Left ventricle myocardium inferior (tissue), 1 donor: ENCODE data around the gene EVA1C. TPM values are rescaled to one million over a fixed set of nuclear protein-coding genes. Genes with fewer than 3 reads are reported as not detected.

Experiments used
- DNase-seq: peaks from one replicate; pipeline ENCODE4 v3.0.0-alpha.2; 2020
- H3K27ac ChIP-seq: fragments of 200-600 bp; replicated peaks from 2 replicates; pipeline ENCODE4 v1.8.0; 2021
- H3K27me3 ChIP-seq: fragments of 200-600 bp; 2 replicates; pipeline ENCODE4 v1.8.0; 2021; ENCODE audit warnings: low read depth
- H3K36me3 ChIP-seq: fragments of 200-600 bp; 2 replicates; pipeline ENCODE4 v1.8.0; 2021
- H3K4me1 ChIP-seq: fragments of 200-600 bp; 2 replicates; pipeline ENCODE4 v1.8.0; 2021
- H3K4me3 ChIP-seq: fragments of 200-600 bp; 2 replicates; pipeline ENCODE4 v1.8.0; 2021; ENCODE audit warnings: mild to moderate bottlenecking, moderate library complexity
- H3K9me3 ChIP-seq: fragments of 200-600 bp; replicated peaks from 2 replicates; pipeline ENCODE4 v1.8.0; 2021
- CTCF ChIP-seq: fragments of 200-600 bp; IDR thresholded peaks from 2 replicates; pipeline ENCODE4 v1.8.0; 2021; ENCODE audit warnings: antibody characterized with exemption, mild to moderate bottlenecking, borderline replicate concordance
- intact Hi-C: fragments of 100-400 bp; cut with micrococcal nuclease; formaldehyde crosslinking; loops from one replicate; pipeline ENCODE4 v1.11.0; 2022
- total RNA-seq: library from RNA; stranded (reverse); fragmentation: NEBNext Ultra II Directional; extraction: Animal tissue kit (Norgen Biotek cat#: 25700); gene quantifications from one replicate; pipeline ENCODE4 v1.2.1, GENCODE V29; 2021
- donor health status: DM: no; HTN: yes; CAD: no; lungs with severe emphysema.

EVA1C gene
- total RNA-seq, 1 donor from 2014 or later, result 13.9 TPM

GRCh38 chr21:32520875-32521735, 108.6 kb downstream of the EVA1C start:
- Histone ChIP-seq H3K9me3 (peaks cover 8% of the 10 kb centered on the region), H3K36me3 (no peaks in the 10 kb centered on the region), H3K4me1 (peaks cover 72% of the 10 kb centered on the region), H3K27me3 (no peaks in the 10 kb centered on the region), H3K4me3 (no peak overlapping the region), H3K27ac (peak overlapping the region; percentile 91)
- DNase-seq, result peak; percentile 94
- TF ChIP-seq CTCF, result no peak
- intact Hi-C loops, result no loop called here

GRCh38 chr21:32521736-32522355, 109.3 kb downstream of the EVA1C start:
- no peaks in the 10 kb centered on the region for H3K36me3 ChIP-seq
- TF ChIP-seq CTCF, result no peak
- H3K27ac ChIP-seq, result peak overlapping the region; percentile 91
- no peaks in the 10 kb centered on the region for H3K27me3 ChIP-seq
- no peak for DNase-seq
- H3K9me3 ChIP-seq, result peaks cover 8% of the 10 kb centered on the region
- intact Hi-C loops, result no loop called here
- H3K4me3 ChIP-seq, result peak overlapping the region; percentile 12
- H3K4me1 ChIP-seq, result peaks cover 65% of the 10 kb centered on the region

- no peak for DNase-seq
- peaks cover 63% of the 10 kb centered on the region for H3K4me1 ChIP-seq
- H3K9me3 ChIP-seq, result peaks cover 7% of the 10 kb centered on the region
- H3K27me3 ChIP-seq, result no peaks in the 10 kb centered on the region
- intact Hi-C loops, result no loop called here
- H3K4me3 ChIP-seq, result no peak overlapping the region
- peak overlapping the region; percentile 91 for H3K27ac ChIP-seq
- H3K36me3 ChIP-seq, result no peaks in the 10 kb centered on the region
- TF ChIP-seq CTCF, result no peak
Observed at GRCh38 chr21:32523463-32523862, 111.0 kb downstream of the EVA1C start.

- peaks cover 63% of the 10 kb centered on the region for H3K4me1 ChIP-seq
- intact Hi-C loops, result no loop called here
- H3K27ac ChIP-seq, result peak overlapping the region; percentile 91
- H3K9me3 ChIP-seq, result no peaks in the 10 kb centered on the region
- H3K4me3 ChIP-seq, result no peak overlapping the region
- DNase-seq, result peak; percentile 41
- TF ChIP-seq CTCF, result no peak
- H3K36me3 ChIP-seq, result no peaks in the 10 kb centered on the region
- no peaks in the 10 kb centered on the region for H3K27me3 ChIP-seq
Observed at GRCh38 chr21:32523988-32524719, 111.6 kb downstream of the EVA1C start.

GRCh38 chr21:32525282-32525681, 112.8 kb downstream of the EVA1C start:
- peaks cover 54% of the 10 kb centered on the region for H3K4me1 ChIP-seq
- H3K4me3 ChIP-seq, result no peak overlapping the region
- H3K36me3 ChIP-seq, result no peaks in the 10 kb centered on the region
- H3K9me3 ChIP-seq, result no peaks in the 10 kb centered on the region
- intact Hi-C loops, result no loop called here
- H3K27ac ChIP-seq, result peak overlapping the region; percentile 91
- no peak for DNase-seq
- no peaks in the 10 kb centered on the region for H3K27me3 ChIP-seq
- TF ChIP-seq CTCF, result no peak
